SU-DHL-6 (cell line): ENCODE results near the gene ABTB2.

Source experiments
- CTCF ChIP-seq: fragments of 200-600 bp; sonication (generic); IDR thresholded peaks from one replicate; pipeline ENCODE4 v1.5.1; 2017; ENCODE audit warnings: antibody characterized with exemption, mild to moderate bottlenecking, low read length, moderate library complexity; ENCODE audit not compliant: insufficient read depth, poor library complexity, severe bottlenecking
- EZH2phosphoT487 ChIP-seq: fragments of 200-600 bp; sonication (generic), shearing (Covaris generic); conservative IDR thresholded peaks from 2 replicates; pipeline ENCODE4 v1.6.1; 2018; ENCODE audit warnings: mild to moderate bottlenecking, antibody characterized with exemption, low read length, moderate library complexity, mixed read lengths

DNA sequence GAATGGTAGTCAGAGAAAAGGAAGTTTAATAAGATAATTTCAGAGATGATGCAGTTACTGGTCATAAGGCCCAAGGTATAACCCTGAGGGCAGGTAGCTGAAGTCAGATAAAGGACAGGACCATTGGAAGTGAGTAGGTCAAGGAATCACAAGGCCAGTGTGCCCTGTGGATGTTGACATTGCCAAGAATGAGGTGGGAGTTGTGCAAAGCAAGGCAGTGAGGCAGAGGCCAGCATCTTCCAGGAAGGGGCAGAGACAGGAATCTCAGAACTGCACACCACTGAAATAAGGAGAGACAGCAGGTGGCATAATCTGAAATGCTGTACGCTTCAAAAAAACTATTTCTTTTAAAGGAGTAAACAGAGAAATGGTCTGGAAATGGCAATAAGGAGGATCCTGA is 61.4 kb downstream of the ABTB2 start:
- no peak for TF ChIP-seq CTCF
- no peak for TF ChIP-seq EZH2phosphoT487
